ENCODE measurements around the gene AXDND1. TPM values are rescaled to one million over a fixed set of nuclear protein-coding genes. Genes with fewer than 3 reads are reported as not detected.

AXDND1 gene
- total and polyA plus RNA-seq, 2 of the 8 experiments (the other 6 are each of a cell fraction or from before 2014, with no cell fraction given): 0.61 TPM; not detected in 1

DNA sequence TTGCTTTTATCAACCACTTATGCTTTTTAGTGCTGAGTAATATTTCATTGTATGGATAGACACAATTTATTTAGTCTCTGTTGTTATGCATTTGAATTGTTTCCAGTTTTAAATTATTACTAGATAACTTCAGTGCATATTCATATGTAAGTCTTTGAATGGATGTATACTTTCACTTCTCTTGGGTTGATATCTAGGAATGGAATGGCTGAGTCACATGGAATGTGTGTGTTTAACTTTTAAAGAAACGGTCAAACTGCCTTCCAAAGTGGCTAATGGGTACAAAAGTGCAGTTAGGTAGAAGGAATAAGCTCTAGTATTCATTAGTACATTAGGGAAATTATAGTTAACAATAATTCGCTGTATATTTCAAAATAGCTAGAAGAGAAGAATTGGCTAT lies 127.6 kb downstream of the AXDND1 start:
- Histone ChIP-seq H3K23ac (ENCODE audit: insufficient read length) (no peak overlapping the region), H3K4me3 (ENCODE audit: extremely low read depth in 1 of 4, insufficient read depth in 2 of 4, low read depth in 3 of 4, low read length in 4 of 4) (no peak overlapping the region), H3K27me3 (replicated peaks in 1 of 4; ENCODE audit: control insufficient read depth in 3 of 4, extremely low read depth in 1 of 4, insufficient read depth in 3 of 4, low read length in 3 of 4) (no peaks in the 10 kb centered on the region), H3K9ac (replicated peaks in 1 of 4; ENCODE audit: extremely low read depth in 1 of 4, low read depth in 3 of 4, low read length in 3 of 4) (no peak overlapping the region), H2BK15ac (ENCODE audit: low read length) (no peak overlapping the region), H3K4ac (replicated peaks; ENCODE audit: insufficient read length, low read depth, low read length) (no peak overlapping the region), H3K4me2 (ENCODE audit: insufficient read depth in 1 of 2, low read depth in 2 of 2, low read length in 2 of 2) (no peak overlapping the region), H3K9me3 (ENCODE audit: insufficient read depth in 2 of 2, low read depth in 1 of 2, low read length in 1 of 2) (no peaks in the 10 kb centered on the region), H4K91ac (replicated peaks; ENCODE audit: insufficient read length, low read length) (no peak overlapping the region), H4K20me1 (replicated peaks in 1 of 2; ENCODE audit: control insufficient read depth in 1 of 2, insufficient read depth in 2 of 2, low read length in 2 of 2) (no peaks in the 10 kb centered on the region), H4K5ac (ENCODE audit: insufficient read length, low read depth, low read length) (no peak overlapping the region), H3K27ac (ENCODE audit: low read depth, low read length) (no peak overlapping the region), H3K79me1 (ENCODE audit: low read depth, low read length) (no peaks in the 10 kb centered on the region), H3K4me1 (replicated peaks in 1 of 4; ENCODE audit: control insufficient read depth in 3 of 4, insufficient read depth in 4 of 4, low read length in 3 of 4) (no peaks in the 10 kb centered on the region), H2BK120ac (replicated peaks; ENCODE audit: low read depth, low read length) (no peak overlapping the region), H3K56ac (replicated peaks; ENCODE audit: insufficient read length, low read depth, low read length) (no peak overlapping the region), H4K8ac (ENCODE audit: extremely low read depth, insufficient read depth, low read length) (no peak overlapping the region), H3K18ac (ENCODE audit: extremely low read depth, low read length) (no peak overlapping the region), H3K79me2 (ENCODE audit: control insufficient read depth in 1 of 2, insufficient read depth in 2 of 2, low read length in 2 of 2) (no peaks in the 10 kb centered on the region), H2BK12ac (ENCODE audit: low read depth, low read length) (no peak overlapping the region), H2BK5ac (ENCODE audit: low read depth, low read length) (no peak overlapping the region), H3K14ac (ENCODE audit: insufficient read length) (no peak overlapping the region), H2BK20ac (ENCODE audit: low read length) (no peak overlapping the region), H3K36me3 (ENCODE audit: control insufficient read depth in 2 of 4, insufficient read depth in 4 of 4, low read length in 3 of 4) (no peaks in the 10 kb centered on the region), H2AFZ (ENCODE audit: low read length) (no peak overlapping the region), H3K23me2 (ENCODE audit: low read depth, low read length) (no peaks in the 10 kb centered on the region), H2AK5ac (ENCODE audit: low read depth, low read length) (no peak overlapping the region)
- POLR2A ChIA-PET (ENCODE audit: partially characterized antibody): no interaction called here
- FAIRE-seq: no peak
- no peak for DNase-seq (ENCODE audit: low read depth in 1 of 2, low spot score in 2 of 2)
- 89% methylated on average over 2 of the region's 2 CpGs; no CpG with 5 or more reads in 1 of the 2 experiments for WGBS, 2 experiments (ENCODE audit: extremely low coverage in 1 of 2, insufficient coverage in 1 of 2, insufficient read length in 1 of 2, insufficient replicate concordance in 2 of 2, low coverage in 1 of 2, low lambda C conversion rate in 2 of 2, missing lambda C conversion rate in 1 of 2)
- CTCF ChIA-PET (ENCODE audit: partially characterized antibody): interaction anchor here (1.0 to 1.1 kb wide), 2 partner anchors 14 to 45 kb away, joined by 3 to 4 read pairs; no protein-coding TSS in a partner anchor
- no peak for TF ChIP-seq GABPA (IDR thresholded peaks at IDR 0.05; ENCODE audit: borderline replicate concordance, insufficient read depth, low read length)
- TF ChIP-seq SIN3A (conservative IDR thresholded peaks at IDR 0.05 in 1 of 2, IDR thresholded peaks at IDR 0.05 in 1 of 2; ENCODE audit: low read depth in 1 of 2, low read length in 2 of 2): no peak
- no peak for TF ChIP-seq BCL11A (IDR thresholded peaks at IDR 0.05; ENCODE audit: low read depth in 2 of 2, low read length in 2 of 2)
- TF ChIP-seq KDM4A (IDR thresholded peaks at IDR 0.05; ENCODE audit: low read depth, low read length, severe bottlenecking): no peak
- no peak for TF ChIP-seq ATF2 (IDR thresholded peaks at IDR 0.05; ENCODE audit: low read length)
- TF ChIP-seq HDAC6 (IDR thresholded peaks at IDR 0.05; ENCODE audit: low read depth, low read length): no peak
- TF ChIP-seq ATF3 (IDR thresholded peaks at IDR 0.05; ENCODE audit: insufficient read depth, low read depth, low read length): no peak
- no peak for TF ChIP-seq POU5F1 (IDR thresholded peaks at IDR 0.05; ENCODE audit: low read depth, low read length)
- TF ChIP-seq NRF1 (IDR thresholded peaks at IDR 0.05; ENCODE audit: low read depth, low read length): no peak
